T-cell (primary cell): ENCODE measurements around the gene MBNL3. TPM values are rescaled to one million over a fixed set of nuclear protein-coding genes. Genes with fewer than 3 reads are reported as not detected.
A peak's percentile ranks its signal among the peaks of the same experiment; 100 is the strongest.

Source experiments
- ATAC-seq, 4 experiments: fragments of 200-7000 bp in 3 of 4; fragments of 150-1000 bp in 1 of 4; cut with Tn5 transposase; replicated peaks in 1 of 4; 1 replicate in 3 of 4; 2 replicates in 1 of 4; pipeline ENCODE4 v1.10.0; 2021; ENCODE audit warnings: moderate library complexity in 3 of 4, mild to moderate bottlenecking in 2 of 4, moderate number of reproducible peaks in 1 of 4
- CTCF ChIA-PET, 2 donors: fragments of 300-600 bp; sonication (Branson Sonifier 250); formaldehyde crosslinking; loops; one replicate each; lab custom pipeline; 2022; ENCODE audit warnings: antibody characterized with exemption in 2 of 2; lab: Charles Lee
- POLR2A ChIA-PET, 2 donors: fragments of 300-600 bp; sonication (Branson Sonifier 250); formaldehyde crosslinking; loops; one replicate each; lab custom pipeline; 2022; ENCODE audit warnings: antibody characterized with exemption in 2 of 2; lab: Charles Lee
- DNase-seq, 35 experiments: peaks; one replicate each; pipeline versions ENCODE4 v3.0.0 to v3.0.0-alpha.2; 2013 to 2023
- H3K27ac ChIP-seq: one replicate; pipeline ENCODE4 v1.5.1; 2013; ENCODE audit warnings: low read length
- H3K27me3 ChIP-seq, 2 experiments: replicated peaks in 1 of 2; 1 replicate in 1 of 2; 2 replicates in 1 of 2; pipeline versions ENCODE4 v1.6.1 to v1.7.0; 2013; ENCODE audit warnings: low read length in 1 of 2, mixed read lengths in 1 of 2; ENCODE audit not compliant: control insufficient read depth in 2 of 2, insufficient read depth in 2 of 2; ENCODE audit errors: extremely low read depth in 1 of 2
- H3K36me3 ChIP-seq, 2 donors: 1 replicate in 1 of 2; 2 replicates in 1 of 2; pipeline versions ENCODE4 v1.6.1 to v1.7.0; 2013; ENCODE audit warnings: low read length in 1 of 2; ENCODE audit not compliant: control insufficient read depth in 2 of 2, insufficient read depth in 1 of 2; ENCODE audit errors: extremely low read depth in 1 of 2
- H3K4me1 ChIP-seq, 2 experiments: 1 replicate in 1 of 2; 2 replicates in 1 of 2; pipeline versions ENCODE4 v1.6.1 to v1.7.0; 2013; ENCODE audit warnings: low read length in 2 of 2, mixed read lengths in 1 of 2; ENCODE audit not compliant: insufficient read depth in 2 of 2, control insufficient read depth in 1 of 2; ENCODE audit errors: extremely low read depth in 1 of 2
- H3K4me3 ChIP-seq, 2 donors: 1 replicate in 1 of 2; 2 replicates in 1 of 2; pipeline versions ENCODE4 v1.5.1 to v1.7.0; 2013; ENCODE audit warnings: mild to moderate bottlenecking in 2 of 2, low read length in 1 of 2, moderate library complexity in 1 of 2; ENCODE audit not compliant: control insufficient read depth in 1 of 2; ENCODE audit errors: extremely low read depth in 1 of 2
- H3K9me3 ChIP-seq: 2 replicates; pipeline ENCODE4 v1.7.0; 2013
- H3K27ac Mint-ChIP-seq, 2 donors: one replicate each; pipeline ENCODE4 v1.8.0; 2020 to 2021; ENCODE audit warnings: mild to moderate bottlenecking in 2 of 2, mixed read lengths in 2 of 2
- H3K27me3 Mint-ChIP-seq, 2 donors: one replicate each; pipeline ENCODE4 v1.8.0; 2021 to 2022; ENCODE audit warnings: mixed read lengths in 2 of 2
- H3K36me3 Mint-ChIP-seq: one replicate; pipeline ENCODE4 v1.8.0; 2021; ENCODE audit warnings: mixed read lengths
- H3K4me1 Mint-ChIP-seq, 3 donors: one replicate each; pipeline ENCODE4 v1.8.0; 2020 to 2022; ENCODE audit warnings: mixed read lengths in 3 of 3, mild to moderate bottlenecking in 1 of 3
- H3K4me3 Mint-ChIP-seq, 3 donors: one replicate each; pipeline ENCODE4 v1.8.0; 2020 to 2022; ENCODE audit warnings: mild to moderate bottlenecking in 3 of 3, mixed read lengths in 3 of 3, moderate library complexity in 3 of 3
- H3K9me3 Mint-ChIP-seq, 3 donors: one replicate each; pipeline ENCODE4 v1.8.0; 2020 to 2022; ENCODE audit warnings: mixed read lengths in 3 of 3
- WGBS: methylation state at CpG from one replicate; pipeline ENCODE4 v1.1.5; 2013; ENCODE audit warnings: missing lambda C conversion rate; ENCODE audit not compliant: insufficient coverage; 5-methylcytosine and 5-hydroxymethylcytosine counted together
- total RNA-seq, 35 experiments: library from RNA in 6 of 35; stranded (reverse) in 6 of 35; fragments of 120-200 nt in 1 of 35; gene quantifications; one replicate each; pipeline versions ENCODE4 v1.2.1 to v1.2.4 and lab custom pipeline; 2013 to 2026

The MBNL3 gene
- total RNA-seq, 5 donors from 2014 or later (not counting 1 experiment from before 2014, with no cell fraction given), result 23.3 to 39.5 (median 27.2) TPM

- Mint-ChIP-seq H3K27ac (peak overlapping the region; percentile 84 to 97), H3K4me3 (peak overlapping the region; percentile 86 to 93 (median 89)), H3K36me3 (no peaks in the 10 kb centered on the region), H3K9me3 (no peaks in the 10 kb centered on the region), H3K4me1 (peaks cover 32 to 40% (median 37%) of the 10 kb centered on the region in 3 donors), H3K27me3 (no peaks in the 10 kb centered on the region)
- Histone ChIP-seq H3K9me3 (no peaks in the 10 kb centered on the region), H3K27ac (peak overlapping the region; percentile 47), H3K4me1 (peaks cover 14 to 15% of the 10 kb centered on the region in 2 experiments), H3K36me3 (no peaks in the 10 kb centered on the region), H3K4me3 (peak overlapping the region in 1 of 2 donors; percentile 71), H3K27me3 (no peaks in the 10 kb centered on the region)
- no CpG with 5 or more reads among the region's 3 CpGs for WGBS
- DNase-seq (peak in 22 of 35 experiments; percentile 4 to 67 (median 16)), ATAC-seq (peak in 3 of 4 experiments; percentile 31 to 53 (median 36))
- ChIA-PET CTCF (interaction anchor here (0.6 to 2.0 kb wide), 5 partner anchors 11 to 271 kb away, joined by 3 to 9 read pairs (median 4); no protein-coding TSS in a partner anchor), POLR2A (interaction anchor here in 1 of 2 donors (0.5 kb wide), 1 partner anchor 424 kb away, joined by 3 read pairs; no protein-coding TSS in a partner anchor)
Observed at GRCh38 chrX:132491191-132491590, 2.4 kb upstream of the MBNL3 start.

- ChIA-PET POLR2A (no interaction called here), CTCF (interaction anchor here in 1 of 2 donors (0.7 to 1.6 kb wide), 2 partner anchors 9 kb away, joined by 3 to 9 read pairs; no protein-coding TSS in a partner anchor)
- WGBS, result under 1% methylated on average over 37 of the region's 86 CpGs
- H3K4me1 ChIP-seq, result peaks cover 14 to 21% of the 10 kb centered on the region in 2 experiments
- H3K36me3 Mint-ChIP-seq, result no peaks in the 10 kb centered on the region
- peak overlapping the region; percentile 71 to 75 for H3K4me3 ChIP-seq
- peaks cover 0 to 4% of the 10 kb centered on the region in 2 donors for H3K27me3 Mint-ChIP-seq
- H3K36me3 ChIP-seq, result no peaks in the 10 kb centered on the region
- H3K4me3 Mint-ChIP-seq, result peak overlapping the region; percentile 86 to 95 (median 89)
- DNase-seq (peak in 33 of 35 experiments; percentile 5 to 71 (median 43)), ATAC-seq (peak; percentile 51 to 66 (median 54))
- H3K9me3 Mint-ChIP-seq, result no peaks in the 10 kb centered on the region
- H3K9me3 ChIP-seq, result no peaks in the 10 kb centered on the region
- H3K27me3 ChIP-seq, result no peaks in the 10 kb centered on the region
- H3K4me1 Mint-ChIP-seq, result peaks cover 42 to 54% (median 47%) of the 10 kb centered on the region in 3 donors
- peak overlapping the region; percentile 94 to 97 for H3K27ac Mint-ChIP-seq
- peak overlapping the region; percentile 91 for H3K27ac ChIP-seq
Observed at GRCh38 chrX:132489578-132490419, 961 bp upstream of the MBNL3 start.

- Mint-ChIP-seq H3K27ac (peak overlapping the region; percentile 90 to 99), H3K9me3 (no peaks in the 10 kb centered on the region), H3K27me3 (peaks cover 0 to 11% of the 10 kb centered on the region in 2 donors), H3K4me1 (peaks cover 45 to 68% (median 62%) of the 10 kb centered on the region in 3 donors), H3K36me3 (no peaks in the 10 kb centered on the region), H3K4me3 (peak overlapping the region; percentile 86 to 95 (median 92))
- H3K27ac ChIP-seq, result peak overlapping the region; percentile 91
- H3K4me1 ChIP-seq, result peaks cover 16 to 23% of the 10 kb centered on the region in 2 experiments
- no peaks in the 10 kb centered on the region for H3K9me3 ChIP-seq
- POLR2A ChIA-PET, result interaction anchor here in 1 of 2 donors (0.8 kb wide), 1 partner anchor 12 kb away, joined by 5 read pairs; no protein-coding TSS in a partner anchor
- peak; percentile 34 to 41 (median 36) for ATAC-seq
- H3K27me3 ChIP-seq, result no peaks in the 10 kb centered on the region
- H3K4me3 ChIP-seq, result peak overlapping the region; percentile 71 to 75
- peak in 19 of 35 experiments; percentile 2 to 53 (median 13) for DNase-seq
- no CpG with 5 or more reads among the region's 8 CpGs for WGBS
- no peaks in the 10 kb centered on the region for H3K36me3 ChIP-seq
- CTCF ChIA-PET, result interaction anchor here in 1 of 2 donors (0.7 to 1.2 kb wide), 5 partner anchors 9 to 634 kb away, joined by 3 read pairs; partner anchors contain the start of gene RAP2C
Observed at GRCh38 chrX:132488180-132488705, 595 bp downstream of the MBNL3 start.

DNA sequence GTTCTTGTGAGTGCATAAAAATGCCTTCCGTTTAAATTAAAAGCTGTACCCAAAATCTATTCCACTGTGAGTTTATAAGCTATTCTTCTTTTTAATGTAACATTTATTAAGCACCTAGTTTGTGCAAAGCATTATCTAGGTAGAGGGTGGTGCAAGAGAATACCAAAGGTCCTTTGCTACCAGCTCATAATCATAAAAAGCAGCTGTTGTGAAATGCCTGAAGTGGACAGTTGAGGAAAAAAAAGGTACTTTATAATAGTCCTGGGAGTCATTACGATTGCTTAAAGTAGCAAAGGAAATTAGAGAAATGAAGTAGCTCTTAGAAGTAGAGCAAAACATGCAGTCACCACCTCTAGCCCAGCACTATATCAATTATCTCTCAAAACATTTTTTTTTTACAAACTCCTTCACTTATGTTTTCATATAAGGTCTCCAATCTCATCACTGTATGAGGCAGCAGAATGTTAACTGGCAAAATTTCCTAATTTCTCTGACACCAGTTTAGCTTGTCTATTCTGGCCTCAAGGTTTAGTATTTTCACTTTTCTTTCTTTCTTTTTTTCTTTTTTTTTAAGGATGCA is 2.1 kb downstream of the MBNL3 start:
- no peak for ATAC-seq
- POLR2A ChIA-PET, result interaction anchor here (0.5 to 1.1 kb wide), 4 partner anchors 12 to 466 kb away, joined by 3 to 11 read pairs (median 4); no protein-coding TSS in a partner anchor
- H3K9me3 ChIP-seq, result no peaks in the 10 kb centered on the region

GRCh38 chrX:132483951-132484350 is 4.9 kb downstream of the MBNL3 start:
- no peaks in the 10 kb centered on the region for H3K36me3 Mint-ChIP-seq
- Histone ChIP-seq H3K27me3 (no peaks in the 10 kb centered on the region), H3K9me3 (no peaks in the 10 kb centered on the region), H3K27ac (no peak overlapping the region), H3K36me3 (no peaks in the 10 kb centered on the region), H3K4me1 (peaks cover 16 to 32% of the 10 kb centered on the region in 2 experiments), H3K4me3 (no peak overlapping the region)
- CTCF ChIA-PET, result interaction anchor here in 1 of 2 donors (1.1 kb wide), 1 partner anchor 191 kb away, joined by 3 read pairs; no protein-coding TSS in a partner anchor
- WGBS, result no CpG with 5 or more reads among the region's 2 CpGs
- H3K4me1 Mint-ChIP-seq, result peaks cover 50 to 82% (median 78%) of the 10 kb centered on the region in 3 donors
- DNase-seq (no peak), ATAC-seq (no peak)
- POLR2A ChIA-PET, result no interaction called here
- H3K27ac Mint-ChIP-seq, result peak overlapping the region; percentile 41 to 55
- no peaks in the 10 kb centered on the region for H3K9me3 Mint-ChIP-seq
- no peak overlapping the region for H3K4me3 Mint-ChIP-seq
- peaks cover 0 to 11% of the 10 kb centered on the region in 2 donors for H3K27me3 Mint-ChIP-seq

More for the DNA sequence above, 2.1 kb downstream of the MBNL3 start:
- Mint-ChIP-seq H3K36me3 (no peaks in the 10 kb centered on the region), H3K9me3 (no peaks in the 10 kb centered on the region), H3K4me3 (peak overlapping the region in 2 of 3 donors; percentile 59 to 86), H3K27me3 (peaks cover 0 to 11% of the 10 kb centered on the region in 2 donors), H3K27ac (peak overlapping the region; percentile 9 to 82), H3K4me1 (peaks cover 47 to 74% (median 70%) of the 10 kb centered on the region in 3 donors)
- no peak for DNase-seq
- CTCF ChIA-PET, result interaction anchor here (0.7 to 0.8 kb wide), 3 partner anchors 20 to 267 kb away, joined by 3 read pairs; partner anchors contain the start of gene RAP2C (in 1 of the 2)
- Histone ChIP-seq H3K36me3 (no peaks in the 10 kb centered on the region), H3K27me3 (no peaks in the 10 kb centered on the region), H3K4me3 (no peak overlapping the region), H3K4me1 (peaks cover 22 to 27% of the 10 kb centered on the region in 2 experiments), H3K27ac (no peak overlapping the region)
- WGBS, result no CpG with 5 or more reads among the region's 2 CpGs
